HG03558 (cell line): ENCODE results near the gene PRRG2.

Experiments
- ATAC-seq: cut with Tn5 transposase; IDR thresholded peaks from one replicate; pipeline ENCODE4 v1.9.1; 2021; ENCODE audit warnings: moderate number of reproducible peaks; ENCODE audit not compliant: unreplicated experiment; ENCODE audit errors: extremely low read depth

PRRG2 gene

DNA sequence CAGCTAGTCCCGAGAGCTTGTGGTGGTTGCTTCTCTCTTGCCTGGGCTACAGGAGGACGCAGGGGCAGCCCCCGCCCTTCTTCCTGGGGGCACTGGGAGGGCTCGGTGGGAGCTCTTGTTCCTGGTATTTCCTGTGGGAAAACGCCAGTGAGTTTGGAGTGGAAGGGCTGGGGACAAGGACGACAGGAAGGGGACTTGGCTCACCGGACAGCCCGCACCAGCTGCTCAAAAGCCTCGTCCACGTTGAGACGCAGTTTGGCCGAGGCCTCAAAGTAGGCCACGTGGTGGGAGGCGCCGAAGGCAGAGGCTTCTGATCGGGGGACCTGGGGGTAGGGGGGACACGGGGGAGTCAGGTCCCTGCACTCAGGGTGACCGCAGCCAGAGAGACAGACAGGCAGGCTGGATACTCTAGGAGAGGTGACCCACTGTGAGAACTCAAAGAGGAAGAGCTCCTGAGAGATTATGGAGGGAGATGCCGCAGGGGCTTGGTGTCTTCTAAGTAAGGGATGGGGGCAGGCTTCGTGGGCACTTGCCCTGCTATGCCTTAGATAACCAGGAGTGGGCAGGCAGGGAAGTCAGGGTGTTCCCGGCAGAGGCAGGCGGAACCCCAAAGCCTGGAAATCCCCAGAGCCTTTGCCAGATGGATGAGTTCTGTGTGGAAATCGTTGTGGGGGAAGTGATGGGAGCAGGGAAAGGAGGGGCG is 54.6 kb downstream of the PRRG2 start:
- no peak for ATAC-seq

DNA sequence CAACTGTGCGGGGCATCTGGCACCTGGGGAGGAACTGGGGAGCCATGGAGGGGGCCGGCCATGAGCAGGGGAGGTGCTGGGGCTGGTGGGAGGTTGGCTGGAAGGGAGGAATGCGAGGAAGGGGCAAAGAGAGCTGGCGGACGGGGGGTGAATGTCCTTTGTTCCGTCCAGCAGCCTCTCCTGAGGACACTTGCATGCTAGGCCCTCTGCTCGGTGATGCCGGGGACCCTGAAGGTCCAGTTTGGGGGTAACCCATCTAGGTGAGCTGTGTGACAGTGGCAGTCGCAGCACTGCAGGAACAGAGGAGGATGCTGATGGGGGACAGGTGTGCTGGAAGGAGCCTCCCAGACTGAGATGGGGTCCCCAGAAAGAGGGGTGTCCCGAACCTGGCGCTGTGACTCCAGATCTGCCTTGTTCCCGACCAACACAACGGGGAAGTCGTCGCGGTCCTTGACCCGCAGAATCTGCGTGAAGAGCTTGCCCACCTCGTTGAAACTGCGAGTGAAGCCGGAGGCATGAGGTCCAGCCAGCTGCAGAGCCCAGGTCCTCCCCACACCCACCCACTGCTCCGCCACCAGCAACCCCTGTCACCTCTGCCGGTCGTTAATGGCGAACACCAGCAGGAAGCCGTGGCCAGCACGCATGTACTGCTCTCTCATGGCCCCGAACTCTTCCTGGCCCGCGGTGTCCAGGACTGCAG is 55.3 kb downstream of the PRRG2 start:
- no peak for ATAC-seq

DNA sequence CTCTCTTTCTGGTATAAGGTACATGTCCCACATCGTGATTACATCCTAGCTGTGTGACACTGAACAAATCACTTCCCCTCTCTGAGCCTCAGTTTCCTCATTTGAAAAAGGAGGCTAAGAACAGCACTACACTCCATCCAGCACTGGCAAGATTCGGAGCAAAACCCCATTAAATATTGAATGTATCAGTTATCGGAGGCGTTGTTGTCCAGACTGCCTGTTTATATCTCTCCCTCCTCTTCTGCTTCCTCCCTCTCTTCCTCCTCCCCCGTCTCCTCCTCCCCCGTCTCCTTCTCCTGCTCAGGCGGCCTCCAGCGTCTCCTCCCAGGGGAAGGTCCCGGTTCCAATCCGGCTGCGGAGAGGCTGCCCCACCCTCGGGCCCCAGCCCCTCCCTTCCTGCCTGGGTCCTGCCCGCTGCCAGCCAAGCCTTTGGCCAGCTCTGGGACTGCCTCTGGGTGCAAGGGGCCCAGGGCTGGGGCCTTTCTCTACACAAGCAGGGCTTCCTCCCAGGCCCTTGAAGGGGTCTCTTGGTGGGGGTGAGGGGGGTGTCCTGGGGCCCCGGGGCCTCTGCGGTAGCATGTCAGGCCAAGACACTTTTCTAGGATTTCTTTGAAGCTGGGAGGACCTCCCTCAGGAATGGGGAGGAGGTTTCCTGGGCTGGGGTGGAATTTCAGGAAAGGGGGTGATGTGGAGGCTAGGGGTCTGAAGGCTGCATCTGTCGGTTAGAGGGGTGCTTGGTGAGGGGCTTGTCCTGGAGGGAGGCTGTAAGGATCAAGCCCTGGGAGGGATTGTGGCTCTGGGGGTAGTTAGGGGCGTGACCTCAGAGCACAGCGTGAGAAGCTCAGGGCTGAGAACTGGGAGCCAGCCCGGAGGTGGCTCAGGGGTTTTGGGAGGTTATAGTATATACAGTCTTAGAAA is 57.0 kb downstream of the PRRG2 start:
- no peak for ATAC-seq

DNA sequence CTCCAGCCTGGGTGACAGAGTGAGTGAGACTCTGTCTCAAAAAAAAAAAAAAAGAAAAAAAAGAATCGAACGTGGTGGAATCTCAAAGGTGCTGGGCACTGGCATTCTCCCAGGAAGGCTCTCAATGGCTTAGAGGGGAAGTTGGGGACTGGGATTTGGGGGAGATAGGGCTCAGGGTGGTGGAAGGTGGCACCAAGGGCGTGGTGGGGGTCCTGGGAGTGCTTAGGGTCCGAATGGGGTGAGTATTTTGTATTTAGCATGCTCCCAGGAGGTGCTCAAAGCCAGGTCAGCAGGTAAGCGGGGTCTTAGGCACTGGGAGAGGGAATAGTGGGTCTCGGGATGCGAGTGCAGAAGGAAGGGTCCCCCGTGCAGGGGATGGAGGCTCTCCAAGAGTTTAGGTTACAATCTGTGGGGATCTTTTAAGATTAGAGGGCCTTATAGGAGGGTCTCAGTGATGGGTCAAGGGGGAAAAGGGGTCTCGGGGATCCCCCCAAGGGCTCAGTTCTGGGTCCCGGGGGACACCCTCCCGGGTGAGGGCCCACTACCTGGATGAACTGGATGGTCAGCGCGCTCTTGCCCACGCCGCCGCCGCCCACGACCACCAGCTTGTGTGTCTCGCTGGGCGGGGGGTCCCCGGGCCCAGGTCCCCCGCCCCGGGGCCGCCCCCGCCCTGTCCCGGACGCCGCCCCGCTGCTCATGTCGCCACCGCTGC is 58.4 kb downstream of the PRRG2 start:
- ATAC-seq: no peak

DNA sequence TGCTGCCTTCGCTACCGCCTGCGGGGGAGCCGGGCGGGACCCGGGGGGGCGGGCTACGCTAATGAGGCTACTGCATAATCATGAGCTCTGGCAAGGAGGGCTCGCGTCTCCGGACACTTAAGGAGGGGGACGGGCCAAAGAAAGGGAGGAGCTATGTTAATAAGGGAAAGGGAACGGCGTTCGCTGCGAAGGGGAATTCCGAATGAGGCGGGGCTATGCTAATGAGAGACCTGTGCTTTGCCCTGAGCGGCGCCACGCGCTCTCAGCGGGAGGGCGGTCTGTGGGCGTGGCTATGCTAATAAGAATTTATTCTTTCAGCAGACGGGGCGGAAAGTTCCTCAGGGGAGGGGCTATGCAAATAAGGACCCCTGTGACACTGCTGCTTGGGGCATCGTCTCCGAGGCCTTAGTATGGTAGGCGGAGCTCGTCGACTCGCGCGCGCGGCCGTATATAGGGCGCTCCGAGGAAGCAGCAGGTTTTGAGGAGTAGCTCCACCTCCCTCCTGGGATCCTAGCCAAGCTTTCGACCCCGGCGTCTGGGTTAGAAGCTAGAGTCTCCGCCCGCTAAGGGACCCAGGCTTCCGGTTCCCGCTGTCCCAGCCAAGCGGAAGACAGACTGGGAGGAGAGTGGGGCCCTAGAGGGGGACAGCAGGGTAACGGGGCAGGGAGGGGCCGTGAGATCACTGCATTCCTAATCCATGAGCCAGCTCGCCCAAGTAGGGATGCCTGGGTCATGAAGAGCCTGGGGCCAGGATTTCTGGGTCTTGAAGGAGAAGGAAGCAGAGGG is 59.2 kb downstream of the PRRG2 start, which contains the start of gene RRAS:
Gene RRAS (minus strand): TSS at position 31 of the 786 bp plus-strand sequence. CDS start 45 bp downstream, outside the sequence.
- ATAC-seq: peak; percentile 39
